LNCaP clone FGC (cell line): ENCODE measurements around the gene DDI2.

Experiments used
- DNase-seq: peaks from one replicate; pipeline ENCODE4 v3.0.0-alpha.2; 2011; ENCODE audit warnings: low read depth
- H3K4me3 ChIP-seq: 2 replicates; pipeline ENCODE4 v1.5.1; 2011; ENCODE audit warnings: mild to moderate bottlenecking, low read depth, low read length, control low read depth
- CTCF ChIP-seq: IDR thresholded peaks from 2 replicates; pipeline ENCODE4 v1.5.1; 2012; ENCODE audit warnings: mild to moderate bottlenecking; ENCODE audit not compliant: control insufficient read depth, insufficient read depth; ENCODE audit errors: extremely low read depth

Gene DDI2

GRCh38 chr1:15708486-15709137, 91.4 kb downstream of the DDI2 start:
- DNase-seq, result no peak
- TF ChIP-seq CTCF, result no peak
- no peak overlapping the region for H3K4me3 ChIP-seq

- no peak for DNase-seq
- no peak overlapping the region for H3K4me3 ChIP-seq
- no peak for TF ChIP-seq CTCF
Observed at GRCh38 chr1:15709226-15709625, 92.0 kb downstream of the DDI2 start.

- no peak for DNase-seq
- no peak overlapping the region for H3K4me3 ChIP-seq
- no peak for TF ChIP-seq CTCF
Observed at GRCh38 chr1:15712168-15712567, 94.9 kb downstream of the DDI2 start.

- no peak for DNase-seq
- H3K4me3 ChIP-seq, result no peak overlapping the region
- TF ChIP-seq CTCF, result no peak
Observed at GRCh38 chr1:15714406-15715136, 97.3 kb downstream of the DDI2 start.

- H3K4me3 ChIP-seq, result no peak overlapping the region
- no peak for DNase-seq
- no peak for TF ChIP-seq CTCF
Observed at GRCh38 chr1:15717418-15718125, 100.3 kb downstream of the DDI2 start.

- TF ChIP-seq CTCF, result no peak
- no peak for DNase-seq
- H3K4me3 ChIP-seq, result no peak overlapping the region
Observed at GRCh38 chr1:15718199-15718601, 100.9 kb downstream of the DDI2 start.
